Measurements from ENCODE around the gene MX2.

DNA sequence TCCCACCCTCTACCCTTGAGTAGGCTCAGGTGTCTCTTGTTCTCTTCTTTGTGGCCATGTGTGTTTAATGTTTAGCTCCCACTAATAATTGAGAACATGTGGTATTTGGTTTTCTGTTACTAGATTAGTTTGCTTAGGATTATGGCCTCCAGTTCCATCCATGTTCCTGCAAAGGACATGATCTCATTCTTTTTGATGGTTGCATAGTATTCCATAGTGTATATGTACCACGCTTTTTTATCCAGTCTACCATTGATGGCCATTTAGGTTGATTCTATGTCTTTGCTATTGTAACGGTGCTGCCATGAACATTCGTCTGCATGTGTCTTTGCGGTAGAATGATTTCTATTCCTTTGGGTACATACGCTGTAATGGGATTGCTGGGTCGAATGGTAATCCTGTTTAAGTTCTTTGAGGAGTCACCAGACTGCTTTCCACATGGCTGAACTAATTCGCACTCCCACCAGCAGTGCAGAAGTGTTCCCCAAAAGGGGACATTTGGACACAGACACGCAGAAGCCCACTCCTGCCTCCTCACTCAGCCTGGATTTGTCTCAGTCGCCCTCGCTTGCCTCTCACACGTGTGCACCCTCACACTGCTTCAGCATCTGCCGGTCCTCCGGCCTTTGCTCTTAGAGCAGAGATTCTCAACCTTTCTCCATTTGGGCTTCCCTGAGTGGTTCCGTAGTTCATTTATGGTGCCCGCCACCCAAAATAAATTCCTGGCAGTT is 3.7 kb downstream of the MX2 start:
- TF ChIP-seq CTCF (conservative IDR thresholded peaks at IDR 0.05; ENCODE audit: low read length) (no peak), EZH2phosphoT487 (IDR thresholded peaks at IDR 0.05; ENCODE audit: borderline replicate concordance, low read depth, low read length) (no peak)
